HG02798 (cell line): ENCODE data around the gene PSAPL1.
"Not testable (repeated sequence)": the region's sequence is repeated elsewhere in the genome, so short reads cannot be mapped to it uniquely, and the experiment has no call there.

Experiments
- ATAC-seq: cut with Tn5 transposase; IDR thresholded peaks from one replicate; pipeline ENCODE4 v1.9.1; 2021; ENCODE audit warnings: mild to moderate bottlenecking; ENCODE audit not compliant: unreplicated experiment, poor library complexity

Gene PSAPL1

GRCh38 chr4:7459471-7459870, 24.7 kb upstream of the PSAPL1 start:
- no peak for ATAC-seq

GRCh38 chr4:7458477-7458876, 23.7 kb upstream of the PSAPL1 start:
- ATAC-seq: no peak

GRCh38 chr4:7458066-7458425, 23.3 kb upstream of the PSAPL1 start:
- no peak for ATAC-seq

GRCh38 chr4:7457201-7458065, 22.7 kb upstream of the PSAPL1 start:
- ATAC-seq: no peak

GRCh38 chr4:7452802-7453201, 18.1 kb upstream of the PSAPL1 start:
- not testable (repeated sequence) for ATAC-seq

- no peak for ATAC-seq
Measured at GRCh38 chr4:7451800-7452199, 17.1 kb upstream of the PSAPL1 start.

- no peak for ATAC-seq
Measured at GRCh38 chr4:7451434-7451789, 16.7 kb upstream of the PSAPL1 start.

- ATAC-seq: no peak
Measured at GRCh38 chr4:7450775-7451433, 16.2 kb upstream of the PSAPL1 start.

- ATAC-seq: no peak
Measured at GRCh38 chr4:7448036-7448435, 13.3 kb upstream of the PSAPL1 start.

- no peak for ATAC-seq
Measured at GRCh38 chr4:7447236-7447635, 12.5 kb upstream of the PSAPL1 start.

GRCh38 chr4:7444731-7445130, 10.0 kb upstream of the PSAPL1 start:
- no peak for ATAC-seq

GRCh38 chr4:7444314-7444713, 9.6 kb upstream of the PSAPL1 start:
- no peak for ATAC-seq

- ATAC-seq: no peak
Measured at GRCh38 chr4:7442574-7443162, 7.9 kb upstream of the PSAPL1 start.

GRCh38 chr4:7441201-7441600, 6.5 kb upstream of the PSAPL1 start:
- ATAC-seq: no peak

GRCh38 chr4:7439699-7440098, 5.0 kb upstream of the PSAPL1 start:
- ATAC-seq: no peak

- no peak for ATAC-seq
Measured at GRCh38 chr4:7436256-7436655, 1.5 kb upstream of the PSAPL1 start.

GRCh38 chr4:7435471-7436061, 836 bp upstream of the PSAPL1 start:
- ATAC-seq: no peak

GRCh38 chr4:7434141-7434765, 477 bp downstream of the PSAPL1 start:
- no peak for ATAC-seq

GRCh38 chr4:7433376-7434140, 1.2 kb downstream of the PSAPL1 start:
- no peak for ATAC-seq
